A549 (cell line): ENCODE data around the gene ENO3. TPM values are rescaled to one million over a fixed set of nuclear protein-coding genes. Genes with fewer than 3 reads are reported as not detected.

ENCODE experiments used
- ATAC-seq, 2 experiments: fragments of 200-7000 bp in 1 of 2; fragments of >200 bp in 1 of 2; cut with Nextera tagmentation in 1 of 2; cut with Tn5 transposase in 1 of 2; 3 replicates each; pipeline versions ENCODE4 v1.8.0 to v1.9.1; 2018 to 2020; ENCODE audit warnings: mild to moderate bottlenecking in 1 of 2, moderate library complexity in 1 of 2
- CTCF ChIA-PET: fragments of 300-600 bp; sonication (Branson Sonifier 250); formaldehyde crosslinking; extraction: SDS; loops from one replicate; lab custom pipeline; 2021; ENCODE audit warnings: antibody characterized with exemption, inconsistent platforms; lab: Yijun Ruan, JAX
- POLR2A ChIA-PET: fragments of 350-600 bp; formaldehyde crosslinking; extraction: SDS; loops from one replicate; lab custom pipeline; 2021; ENCODE audit warnings: antibody characterized with exemption, inconsistent platforms; lab: Yijun Ruan, JAX
- DNase-seq, 2 experiments: peaks; one replicate each; pipeline versions ENCODE4 v3.0.0 to v3.0.0-alpha.2; 2011 to 2016; ENCODE audit warnings: low read depth in 1 of 2, low spot score in 1 of 2
- FAIRE-seq: peaks from 2 replicates; lab custom pipeline; 2011; peaks lifted over from hg19 to GRCh38; lab: Jason Lieb, UNC
- H3K27ac ChIP-seq, 2 experiments: fragments of >200 bp; sonication (Bioruptor Twin); formaldehyde crosslinking; 3 replicates each; pipeline ENCODE4 v1.5.1; 2016 to 2017
- H3K4me1 ChIP-seq: fragments of >200 bp; sonication (Bioruptor Twin); formaldehyde crosslinking; 3 replicates; pipeline ENCODE4 v1.6.1; 2016
- H3K4me2 ChIP-seq: fragments of >200 bp; sonication (Bioruptor Twin); formaldehyde crosslinking; 3 replicates; pipeline ENCODE4 v1.6.1; 2016
- H3K4me3 ChIP-seq: fragments of >200 bp; sonication (Bioruptor Twin); formaldehyde crosslinking; 3 replicates; pipeline ENCODE4 v1.5.1; 2016
- H3K9me3 ChIP-seq: fragments of >200 bp; sonication (Bioruptor Twin); formaldehyde crosslinking; 3 replicates; pipeline ENCODE4 v1.6.1; 2016
- BHLHE40 ChIP-seq: IDR thresholded peaks from 2 replicates; pipeline ENCODE4 v1.6.1; 2012; ENCODE audit warnings: low read depth, low read length, inconsistent platforms
- CBX8 ChIP-seq: fragments of 200-600 bp; sonication (generic); IDR thresholded peaks from 2 replicates; pipeline ENCODE4 v1.6.1; 2016
- CHD4 ChIP-seq: fragments of 200-600 bp; sonication (generic); IDR thresholded peaks from 2 replicates; pipeline ENCODE4 v1.6.1; 2016; ENCODE audit warnings: antibody characterized with exemption, mild to moderate bottlenecking, borderline replicate concordance
- EHMT2 ChIP-seq: fragments of 200-600 bp; sonication (generic); IDR thresholded peaks from 2 replicates; pipeline ENCODE4 v1.6.1; 2016; ENCODE audit warnings: antibody characterized with exemption, low read depth, mild to moderate bottlenecking, moderate library complexity
- EP300 ChIP-seq, 2 experiments: fragments of >200 bp; sonication (Bioruptor Twin); formaldehyde crosslinking; IDR thresholded peaks; 2 replicates in 1 of 2; 3 replicates in 1 of 2; pipeline ENCODE4 v1.6.1; 2016 to 2017
- FOSL2 ChIP-seq, 2 experiments: fragments of 450-650 bp in 1 of 2; fragments of >200 bp in 1 of 2; sonication (Bioruptor Twin) in 1 of 2; formaldehyde crosslinking; IDR thresholded peaks; 2 replicates each; pipeline versions ENCODE4 v1.5.0 to v1.6.1; 2016 to 2020; ENCODE audit warnings: mild to moderate bottlenecking in 1 of 2, moderate library complexity in 1 of 2
- GATA3 ChIP-seq: IDR thresholded peaks from 2 replicates; pipeline ENCODE4 v1.6.1; 2012; ENCODE audit warnings: borderline replicate concordance
- JUN ChIP-seq, 2 experiments: fragments of >200 bp; sonication (Bioruptor Twin); formaldehyde crosslinking; IDR thresholded peaks; 2 replicates in 1 of 2; 3 replicates in 1 of 2; pipeline ENCODE4 v1.6.1; 2016 to 2017
- JUNB ChIP-seq: fragments of >200 bp; sonication (Bioruptor Twin); formaldehyde crosslinking; IDR thresholded peaks from 2 replicates; pipeline ENCODE4 v1.6.1; 2016
- MAZ ChIP-seq: fragments of 150-350 bp; IDR thresholded peaks from 2 replicates; pipeline ENCODE4 v1.6.1; 2014; ENCODE audit warnings: antibody characterized with exemption, low read depth, low read length, borderline replicate concordance
- MYC ChIP-seq: IDR thresholded peaks from 2 replicates; pipeline ENCODE4 v1.6.1; 2012; ENCODE audit warnings: mild to moderate bottlenecking, inconsistent platforms, low read length, improper control_type of control experiment, borderline replicate concordance
- NFE2L2 ChIP-seq: fragments of 150-350 bp; conservative IDR thresholded peaks from 2 replicates; pipeline ENCODE4 v1.6.1; 2014; ENCODE audit warnings: low read length
- POLR2A ChIP-seq: IDR thresholded peaks from 2 replicates; pipeline ENCODE4 v1.6.1; 2012; ENCODE audit warnings: mild to moderate bottlenecking, low read length
- POLR2AphosphoS2 ChIP-seq: conservative IDR thresholded peaks from 2 replicates; pipeline ENCODE4 v1.6.1; 2012; ENCODE audit warnings: low read length, improper control_type of control experiment, inconsistent platforms
- RAD21 ChIP-seq, 2 experiments: fragments of >200 bp in 1 of 2; sonication (Bioruptor Twin) in 1 of 2; formaldehyde crosslinking in 1 of 2; IDR thresholded peaks in 1 of 2; conservative IDR thresholded peaks in 1 of 2; 2 replicates in 1 of 2; 3 replicates in 1 of 2; pipeline ENCODE4 v1.6.1; 2012 to 2018; ENCODE audit warnings: inconsistent platforms in 1 of 2
- SMC3 ChIP-seq: fragments of >200 bp; sonication (Bioruptor Twin); formaldehyde crosslinking; IDR thresholded peaks from 3 replicates; pipeline ENCODE4 v1.6.1; 2018; ENCODE audit warnings: inconsistent platforms
- TFCP2L1 ChIP-seq: fragments of 250-450 bp; sonication (Bioruptor Pico); IDR thresholded peaks from 2 replicates; pipeline ENCODE4 v1.5.0; 2021; ENCODE audit warnings: mild to moderate bottlenecking
- TP53 ChIP-seq: fragments of 250-450 bp; sonication (Bioruptor Pico); IDR thresholded peaks from 2 replicates; pipeline ENCODE4 v1.5.0; 2021; ENCODE audit warnings: mild to moderate bottlenecking, moderate library complexity
- ZFP36 ChIP-seq: fragments of 450-650 bp; IDR thresholded peaks from 2 replicates; pipeline ENCODE4 v1.6.1; 2014; ENCODE audit warnings: borderline replicate concordance; ENCODE audit not compliant: partially characterized antibody
- ZSCAN20 ChIP-seq: fragments of 250-450 bp; sonication (Bioruptor Pico); IDR thresholded peaks from 2 replicates; pipeline ENCODE4 v1.8.0; 2022; ENCODE audit warnings: mild to moderate bottlenecking, moderate library complexity
- WGBS: methylation state at CpG from one replicate; pipeline ENCODE4 v1.1.6; 2017; ENCODE audit errors: missing lambda C conversion rate; 5-methylcytosine and 5-hydroxymethylcytosine counted together
- polyA plus RNA-seq, 4 experiments: library from polyadenylated mRNA; depleted of rRNA in 3 of 4; stranded (reverse); fragments of >200 nt; fragmentation: RNase III in 1 of 4; extraction: RNeasy Plus Mini Kit Qiagen cat#74134 plus additional on column Dnase treatment in 1 of 4; gene quantifications; 2 replicates in 3 of 4; 3 replicates in 1 of 4; pipeline ENCODE4 v1.2.3, GENCODE V29; 2011 to 2017
- TF ChIP-seq, protein P1 (sequence below): fragments of 250-450 bp; sonication (Bioruptor Pico); IDR thresholded peaks from 2 replicates; pipeline ENCODE4 v1.5.0; 2021; ENCODE audit warnings: mild to moderate bottlenecking, moderate library complexity, borderline replicate concordance
- TF ChIP-seq, protein P2 (sequence below): fragments of >200 bp; sonication (Bioruptor Twin); formaldehyde crosslinking; IDR thresholded peaks from 2 replicates; pipeline ENCODE4 v1.6.1; 2016
- TF ChIP-seq, protein P3 (sequence below): fragments of >200 bp; sonication (Bioruptor Twin); formaldehyde crosslinking; IDR thresholded peaks from 3 replicates; pipeline ENCODE4 v1.6.1; 2016
- TF ChIP-seq, protein P4 (sequence below): fragments of 250-450 bp; sonication (Bioruptor Pico); IDR thresholded peaks from 2 replicates; pipeline ENCODE4 v1.5.0; 2020; ENCODE audit warnings: low read depth, mild to moderate bottlenecking, moderate library complexity

The ENO3 gene
- polyA plus RNA-seq, 2 of the 4 experiments (the other 2 are of a cell fraction): 52.5 to 109 TPM

DNA sequence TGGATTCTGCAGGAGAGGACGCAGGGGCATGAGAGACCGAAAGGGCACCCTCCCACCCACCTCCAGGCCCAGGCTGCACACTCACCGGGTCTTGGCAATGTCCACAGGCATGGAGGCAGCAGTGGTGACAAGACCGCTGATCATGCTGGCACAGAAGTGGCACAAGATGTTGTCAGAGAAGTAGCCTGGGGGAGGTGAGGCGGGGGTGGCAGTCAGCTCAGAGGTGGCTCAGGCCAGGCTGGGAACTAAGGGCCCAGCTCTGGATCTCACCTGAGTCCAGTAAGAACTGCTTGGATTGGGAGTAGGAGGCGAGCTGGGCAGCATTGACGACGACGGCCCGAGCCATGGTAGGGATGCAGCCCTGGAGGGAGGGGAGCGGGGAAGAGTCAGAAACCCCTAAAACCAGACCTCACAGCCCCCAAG lies 12.8 kb upstream of the ENO3 start (continued):
- TF ChIP-seq, protein P1, sequence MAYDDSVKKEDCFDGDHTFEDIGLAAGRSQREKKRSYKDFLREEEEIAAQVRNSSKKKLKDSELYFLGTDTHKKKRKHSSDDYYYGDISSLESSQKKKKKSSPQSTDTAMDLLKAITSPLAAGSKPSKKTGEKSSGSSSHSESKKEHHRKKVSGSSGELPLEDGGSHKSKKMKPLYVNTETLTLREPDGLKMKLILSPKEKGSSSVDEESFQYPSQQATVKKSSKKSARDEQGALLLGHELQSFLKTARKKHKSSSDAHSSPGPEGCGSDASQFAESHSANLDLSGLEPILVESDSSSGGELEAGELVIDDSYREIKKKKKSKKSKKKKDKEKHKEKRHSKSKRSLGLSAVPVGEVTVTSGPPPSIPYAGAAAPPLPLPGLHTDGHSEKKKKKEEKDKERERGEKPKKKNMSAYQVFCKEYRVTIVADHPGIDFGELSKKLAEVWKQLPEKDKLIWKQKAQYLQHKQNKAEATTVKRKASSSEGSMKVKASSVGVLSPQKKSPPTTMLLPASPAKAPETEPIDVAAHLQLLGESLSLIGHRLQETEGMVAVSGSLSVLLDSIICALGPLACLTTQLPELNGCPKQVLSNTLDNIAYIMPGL (CRISPR knock-in tag): no peak
- TF ChIP-seq, protein P2, sequence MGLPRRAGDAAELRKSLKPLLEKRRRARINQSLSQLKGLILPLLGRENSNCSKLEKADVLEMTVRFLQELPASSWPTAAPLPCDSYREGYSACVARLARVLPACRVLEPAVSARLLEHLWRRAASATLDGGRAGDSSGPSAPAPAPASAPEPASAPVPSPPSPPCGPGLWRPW: no peak
- no peak for TF ChIP-seq CHD4
- TF ChIP-seq JUN (IDR thresholded peaks at IDR 0.05): no peak
- TF ChIP-seq ZSCAN20 (CRISPR knock-in tag): no peak

DNA sequence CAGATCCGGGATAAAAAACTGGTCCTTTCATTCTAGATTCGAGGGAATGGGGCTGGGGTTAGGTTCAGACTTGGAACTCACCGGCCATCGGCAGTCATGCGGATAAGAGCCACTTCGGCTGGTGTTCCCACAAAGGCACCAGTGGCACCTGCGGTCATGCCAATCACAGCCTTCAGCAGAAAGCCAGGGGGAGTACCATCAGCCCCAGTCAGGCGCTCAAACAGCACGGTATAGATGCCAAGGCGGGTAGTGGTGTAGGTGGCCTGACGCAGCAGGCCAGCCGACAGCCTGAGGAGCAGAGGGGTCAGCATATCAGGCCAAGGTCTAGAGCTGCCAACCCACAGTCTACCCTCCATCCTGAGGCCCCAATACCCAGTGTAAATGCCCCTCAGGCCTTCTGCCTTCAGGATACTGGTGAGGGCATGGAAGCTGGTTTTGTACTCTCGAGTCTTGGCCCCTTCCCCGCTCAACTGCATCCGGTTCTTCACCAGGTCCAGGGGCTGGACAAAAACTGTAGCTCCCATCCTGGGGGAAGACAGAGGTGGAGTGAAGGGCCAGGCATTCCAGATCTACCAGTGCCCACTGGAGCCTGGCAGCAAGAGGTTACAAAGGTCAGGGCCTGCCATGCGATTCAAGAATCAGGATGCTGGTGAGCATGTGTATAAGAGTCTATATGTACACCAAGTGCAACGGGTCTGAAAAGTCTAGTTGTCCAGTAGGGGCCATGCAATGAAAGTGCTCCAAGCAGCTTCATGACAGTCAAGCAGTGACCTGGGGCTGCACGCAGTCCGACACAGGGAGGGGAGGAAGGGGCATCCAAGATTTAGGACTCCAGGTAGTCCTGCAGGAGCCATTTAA lies 12.0 kb upstream of the ENO3 start:
- ChIA-PET POLR2A (interaction anchor here (1.0 to 3.2 kb wide), 9 partner anchors 11 to 207 kb away, joined by 3 to 83 read pairs (median 6); partner anchors contain the start of genes ENO3, PFN1 and SPAG7), CTCF (interaction anchor here (0.5 to 3.5 kb wide), 16 partner anchors 10 to 149 kb away, joined by 3 to 33 read pairs (median 6); partner anchors contain the start of genes CAMTA2, CHRNE and SPAG7)
- TF ChIP-seq TFCP2L1 (CRISPR knock-in tag) (no peak), POLR2AphosphoS2 (no peak)
- DNase-seq (no peak), ATAC-seq (no peak), FAIRE-seq (no peak)
- no peaks in the 10 kb centered on the region for H3K9me3 ChIP-seq
- 69% methylated on average over 19 of the region's 19 CpGs for WGBS
- H3K4me1 ChIP-seq: peaks cover 38% of the 10 kb centered on the region
- H3K27ac ChIP-seq: peak overlapping the region; percentile 89 to 93
- H3K4me3 ChIP-seq: peak overlapping the region; percentile 85
- peak overlapping the region; percentile 94 for H3K4me2 ChIP-seq

DNA sequence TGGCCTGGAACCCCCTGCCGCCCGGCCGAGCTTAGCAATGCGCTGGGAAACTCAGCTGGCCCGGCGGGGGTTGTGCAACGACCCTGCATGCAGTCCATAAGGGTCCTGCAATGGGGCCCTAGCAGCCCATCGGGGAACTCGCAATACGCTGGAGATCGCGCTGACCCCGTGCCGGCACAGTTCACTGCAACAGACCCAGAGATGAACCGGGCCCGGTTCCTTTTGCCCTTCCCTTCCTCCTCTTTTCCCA lies 11.4 kb upstream of the ENO3 start:
- H3K4me3 ChIP-seq: peak overlapping the region; percentile 85
- H3K4me2 ChIP-seq: peak overlapping the region; percentile 94
- ChIA-PET POLR2A (interaction anchor here (0.6 to 3.2 kb wide), 19 partner anchors 8 to 230 kb away, joined by 3 to 83 read pairs (median 6); partner anchors contain the start of genes ARRB2, CAMTA2, CHRNE and ENO3), CTCF (interaction anchor here (0.5 to 3.5 kb wide), 16 partner anchors 10 to 149 kb away, joined by 3 to 33 read pairs (median 6); partner anchors contain the start of genes CAMTA2, CHRNE and SPAG7)
- 0 out of 2 replicates have a peak, but pooled peaks have one; percentile 50 for TF ChIP-seq TP53 (CRISPR knock-in tag)
- no peak for TF ChIP-seq POLR2A
- no peak for TF ChIP-seq FOSL2 (IDR thresholded peaks at IDR 0.05)
- TF ChIP-seq FOSL2 (CRISPR knock-in tag; IDR thresholded peaks at IDR 0.05): no peak
- H3K4me1 ChIP-seq: peaks cover 44% of the 10 kb centered on the region
- FAIRE-seq (no peak), ATAC-seq (no peak), DNase-seq (no peak)
- H3K27ac ChIP-seq: peak overlapping the region; percentile 89 to 93
- no peaks in the 10 kb centered on the region for H3K9me3 ChIP-seq
- WGBS: 1% methylated on average over 10 of the region's 16 CpGs

DNA sequence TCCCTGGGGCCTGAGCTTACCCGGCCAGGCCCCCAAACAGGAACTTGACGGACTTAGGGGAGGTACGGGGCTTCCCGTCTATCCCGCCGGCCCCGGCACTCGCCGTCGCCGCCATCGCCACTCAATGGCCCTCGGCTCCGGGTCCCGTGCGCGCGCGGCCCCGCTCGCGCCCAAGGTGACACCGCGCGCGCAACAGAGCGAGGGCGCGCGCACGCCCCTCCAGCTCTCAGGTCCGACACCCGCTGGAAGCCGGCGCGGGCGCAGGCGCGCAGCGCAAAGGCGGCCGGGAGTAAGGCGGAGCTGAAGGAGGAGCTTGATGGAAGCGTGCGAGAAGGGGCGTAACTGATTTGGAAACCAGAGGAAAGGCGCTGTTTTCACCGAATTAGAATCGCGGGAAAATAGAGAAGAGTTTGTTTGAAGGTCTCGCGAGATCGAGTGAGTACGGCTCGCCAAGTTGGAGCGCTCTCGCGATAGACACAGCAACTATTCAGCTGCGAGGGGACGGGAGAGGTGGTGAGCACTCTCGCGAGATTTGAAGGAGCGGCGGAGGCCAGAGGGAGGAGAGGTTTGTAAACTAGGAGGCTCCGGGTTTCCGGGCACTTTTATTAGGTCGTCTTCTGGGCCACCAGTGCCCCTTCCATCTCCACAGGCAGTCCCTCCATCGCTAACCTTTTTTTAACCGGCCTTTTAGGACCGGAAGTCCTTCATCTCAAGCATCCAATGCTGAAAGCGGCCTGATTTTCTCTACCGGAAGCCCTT lies 10.9 kb upstream of the ENO3 start, which contains the start of the genes RNF167 and SLC25A11:
RNF167 (plus strand) TSS at position 473 of the 759 bp plus-strand sequence. CDS start 642 bp downstream, outside the sequence.
SLC25A11 (minus strand) TSS at position 251 of the 759 bp plus-strand sequence; CDS start at position 115, 136 bp downstream.
- POLR2A ChIA-PET: interaction anchor here (0.6 to 3.2 kb wide), 23 partner anchors 9 to 230 kb away, joined by 3 to 83 read pairs (median 6); partner anchors contain the start of genes ARRB2, CAMTA2, CHRNE and ENO3
- peak; percentile 80 to 81 for ATAC-seq
- 2% methylated on average over 53 of the region's 72 CpGs for WGBS
- TF ChIP-seq CBX8 (no peak), RAD21 (conservative IDR thresholded peaks at IDR 0.05 in 1 of 2, IDR thresholded peaks at IDR 0.05 in 1 of 2) (0 out of 5 replicates have a peak, but pooled peaks of 1 of the 2 experiments have one; percentile 5), ZFP36 (no peak), POLR2A (peak; percentile 91), BHLHE40 (peak; percentile 77), MYC (peak; percentile 68; the same call in 1 of the 2 replicates), JUN (IDR thresholded peaks at IDR 0.05) (peak; percentile 48 to 81; a peak in 4 of 5 replicates), JUNB (no peak), EHMT2 (no peak), NFE2L2 (no peak), EP300 (IDR thresholded peaks at IDR 0.05) (no peak), SMC3 (no peak), GATA3 (peak; percentile 95), MAZ (0 out of 2 replicates have a peak, but pooled peaks have one; percentile 30), CHD4 (no peak)
- TF ChIP-seq, protein P3, sequence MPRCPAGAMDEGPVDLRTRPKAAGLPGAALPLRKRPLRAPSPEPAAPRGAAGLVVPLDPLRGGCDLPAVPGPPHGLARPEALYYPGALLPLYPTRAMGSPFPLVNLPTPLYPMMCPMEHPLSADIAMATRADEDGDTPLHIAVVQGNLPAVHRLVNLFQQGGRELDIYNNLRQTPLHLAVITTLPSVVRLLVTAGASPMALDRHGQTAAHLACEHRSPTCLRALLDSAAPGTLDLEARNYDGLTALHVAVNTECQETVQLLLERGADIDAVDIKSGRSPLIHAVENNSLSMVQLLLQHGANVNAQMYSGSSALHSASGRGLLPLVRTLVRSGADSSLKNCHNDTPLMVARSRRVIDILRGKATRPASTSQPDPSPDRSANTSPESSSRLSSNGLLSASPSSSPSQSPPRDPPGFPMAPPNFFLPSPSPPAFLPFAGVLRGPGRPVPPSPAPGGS: peak; percentile 89; the same call in 2 of the 3 replicates
- TF ChIP-seq, protein P4, sequence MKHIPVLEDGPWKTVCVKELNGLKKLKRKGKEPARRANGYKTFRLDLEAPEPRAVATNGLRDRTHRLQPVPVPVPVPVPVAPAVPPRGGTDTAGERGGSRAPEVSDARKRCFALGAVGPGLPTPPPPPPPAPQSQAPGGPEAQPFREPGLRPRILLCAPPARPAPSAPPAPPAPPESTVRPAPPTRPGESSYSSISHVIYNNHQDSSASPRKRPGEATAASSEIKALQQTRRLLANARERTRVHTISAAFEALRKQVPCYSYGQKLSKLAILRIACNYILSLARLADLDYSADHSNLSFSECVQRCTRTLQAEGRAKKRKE: no peak

More for the DNA sequence above, 10.9 kb upstream of the ENO3 start, which contains the start of the genes RNF167 and SLC25A11:
- FAIRE-seq (peak; percentile 97), DNase-seq (peak; percentile 99 to 100)
- Histone ChIP-seq H3K9me3 (no peaks in the 10 kb centered on the region), H3K27ac (peak within 1 kb of the TSS; percentile 89 to 93), H3K4me2 (peak within 1 kb of the TSS; percentile 94), H3K4me3 (peak within 1 kb of the TSS; percentile 85), H3K4me1 (peaks cover 49% of the 10 kb centered on the region)
- CTCF ChIA-PET: interaction anchor here (0.5 to 3.5 kb wide), 19 partner anchors 11 to 150 kb away, joined by 3 to 33 read pairs (median 5); partner anchors contain the start of genes CAMTA2, CHRNE and SPAG7
